Fibroblast of skin of scalp (primary cell): Measurements from ENCODE around the gene DDX24.
A peak's percentile ranks its signal among the peaks of the same experiment; 100 is the strongest.

ENCODE experiments used
- DNase-seq: peaks from one replicate; pipeline ENCODE4 v3.0.0-alpha.2; 2013

Gene DDX24

GRCh38 chr14:94113908-94114588 is 33.0 kb upstream of the DDX24 start:
- DNase-seq = no peak

DNA sequence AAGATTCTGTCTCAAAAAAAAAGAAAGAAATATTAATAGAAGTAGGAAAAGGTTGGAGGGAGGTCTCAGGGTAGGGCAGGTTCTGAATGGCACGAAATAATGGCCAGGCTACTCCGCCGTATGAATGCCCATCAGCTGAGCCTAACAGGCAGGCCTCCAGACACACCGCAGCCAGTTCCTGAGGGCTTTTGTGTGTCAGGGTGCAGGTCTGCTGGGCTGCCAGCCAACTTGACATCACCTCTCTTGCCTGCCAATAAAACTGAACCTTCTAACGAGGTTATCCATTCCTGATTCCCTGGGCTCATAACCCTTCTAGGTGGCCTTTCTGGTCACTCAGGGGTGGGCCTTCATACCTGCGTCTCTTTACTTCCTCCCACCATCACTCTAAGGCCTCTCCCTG is 32.5 kb upstream of the DDX24 start:
- DNase-seq = no peak

- no peak for DNase-seq
These were observed 32.1 kb upstream of the DDX24 start for GRCh38 chr14:94113073-94113472.

- no peak for DNase-seq
These were observed 31.6 kb upstream of the DDX24 start for GRCh38 chr14:94112513-94113063.

GRCh38 chr14:94111276-94112095 is 30.5 kb upstream of the DDX24 start:
- DNase-seq = no peak

GRCh38 chr14:94110552-94111181 is 29.7 kb upstream of the DDX24 start, which contains the start of gene IFI27:
Gene IFI27, plus strand, starts transcription at chr14:94110736.
- peak; percentile 56 for DNase-seq

DNA sequence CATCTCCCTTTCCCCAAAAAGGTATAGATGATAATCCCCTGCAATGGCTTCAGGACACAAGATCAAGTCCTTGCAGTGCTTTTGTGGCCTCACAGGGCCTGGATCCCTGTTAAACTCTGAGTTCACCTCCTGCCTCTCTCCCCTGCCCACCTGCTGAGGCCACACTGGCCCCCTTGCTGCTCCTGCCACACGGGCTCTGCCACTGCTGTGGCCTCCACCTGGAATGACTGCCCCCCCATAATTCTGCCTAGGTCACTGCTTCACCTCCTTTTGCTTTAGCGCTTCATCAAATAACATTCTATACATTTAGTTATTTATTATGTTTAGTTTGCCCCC is 28.9 kb upstream of the DDX24 start:
- no peak for DNase-seq

GRCh38 chr14:94104731-94105130 is 23.7 kb upstream of the DDX24 start:
- no peak for DNase-seq

GRCh38 chr14:94103554-94104150 is 22.6 kb upstream of the DDX24 start:
- no peak for DNase-seq

DNA sequence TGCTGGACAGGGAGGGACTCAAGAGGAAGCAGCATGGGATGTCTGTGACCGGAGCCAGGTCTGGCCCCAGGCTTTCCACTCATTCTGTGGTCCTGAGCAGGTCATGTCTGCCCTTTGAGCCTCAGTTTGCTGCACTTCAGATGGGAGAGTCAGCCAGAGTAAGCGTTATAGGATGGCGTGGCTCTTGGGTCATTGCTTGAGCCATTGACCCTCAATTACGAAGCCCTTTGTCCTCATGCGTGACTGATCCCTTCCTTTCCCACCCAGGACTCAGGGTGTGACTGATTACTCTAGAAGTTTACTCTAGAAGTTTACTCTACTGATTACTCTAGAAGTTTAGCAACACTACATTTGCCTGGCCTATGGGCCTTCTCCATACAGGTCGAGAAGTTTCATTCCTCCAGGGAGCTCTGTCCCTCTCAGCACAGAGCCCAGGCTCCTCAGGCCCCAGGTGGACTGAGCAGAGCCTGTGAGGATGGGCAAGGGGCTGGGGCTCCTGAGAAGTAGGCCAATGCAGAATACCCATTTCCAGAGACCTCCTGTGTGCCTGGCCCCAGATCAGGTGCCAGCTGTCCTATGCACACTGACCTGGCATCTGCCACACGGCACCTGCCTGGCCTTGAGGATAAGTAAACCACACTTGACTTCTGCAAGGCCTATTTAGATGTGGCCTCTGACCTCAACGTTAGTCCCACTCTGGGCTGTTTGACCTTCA is 21.9 kb upstream of the DDX24 start:
- no peak for DNase-seq

DNA sequence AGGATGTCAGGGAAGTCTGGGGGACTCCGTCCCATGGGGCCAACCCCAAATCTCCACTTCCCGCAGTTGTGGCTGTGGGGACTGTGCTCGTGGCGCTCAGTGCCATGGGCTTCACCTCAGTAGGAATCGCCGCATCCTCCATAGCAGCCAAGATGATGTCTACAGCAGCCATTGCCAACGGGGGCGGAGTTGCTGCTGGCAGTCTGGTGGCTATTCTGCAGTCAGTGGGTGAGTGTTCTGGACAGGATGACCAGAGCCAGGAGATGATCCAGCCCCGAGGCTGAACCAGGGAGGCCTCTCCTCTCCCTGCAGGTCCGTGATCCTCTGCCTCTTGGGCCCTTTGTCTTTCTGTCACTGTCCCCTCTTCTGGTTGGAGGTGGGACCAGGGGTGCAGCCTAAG is 20.7 kb upstream of the DDX24 start:
- no peak for DNase-seq

GRCh38 chr14:94100847-94101246 is 19.8 kb upstream of the DDX24 start:
- DNase-seq = peak; percentile 95

DNA sequence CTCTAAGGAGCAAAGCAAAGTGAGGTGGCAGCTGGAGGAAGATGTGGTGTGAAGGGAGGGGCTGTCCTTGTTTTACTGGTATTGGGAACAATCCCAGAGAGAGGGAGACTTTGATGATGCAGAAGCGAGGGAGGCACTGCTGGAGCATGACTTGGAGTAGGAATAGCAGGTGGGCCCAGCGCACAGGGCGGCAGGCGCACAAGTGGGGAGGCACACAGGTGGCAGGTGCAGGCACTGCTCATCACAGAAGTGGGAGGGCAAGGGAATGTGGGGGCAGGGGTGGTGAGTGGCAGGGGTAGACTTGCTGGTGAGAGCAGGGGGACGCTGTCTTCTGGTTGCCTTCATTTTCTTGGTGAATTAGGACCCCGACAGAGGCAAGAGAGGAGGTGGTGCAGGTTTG is 18.0 kb upstream of the DDX24 start:
- no peak for DNase-seq

DNA sequence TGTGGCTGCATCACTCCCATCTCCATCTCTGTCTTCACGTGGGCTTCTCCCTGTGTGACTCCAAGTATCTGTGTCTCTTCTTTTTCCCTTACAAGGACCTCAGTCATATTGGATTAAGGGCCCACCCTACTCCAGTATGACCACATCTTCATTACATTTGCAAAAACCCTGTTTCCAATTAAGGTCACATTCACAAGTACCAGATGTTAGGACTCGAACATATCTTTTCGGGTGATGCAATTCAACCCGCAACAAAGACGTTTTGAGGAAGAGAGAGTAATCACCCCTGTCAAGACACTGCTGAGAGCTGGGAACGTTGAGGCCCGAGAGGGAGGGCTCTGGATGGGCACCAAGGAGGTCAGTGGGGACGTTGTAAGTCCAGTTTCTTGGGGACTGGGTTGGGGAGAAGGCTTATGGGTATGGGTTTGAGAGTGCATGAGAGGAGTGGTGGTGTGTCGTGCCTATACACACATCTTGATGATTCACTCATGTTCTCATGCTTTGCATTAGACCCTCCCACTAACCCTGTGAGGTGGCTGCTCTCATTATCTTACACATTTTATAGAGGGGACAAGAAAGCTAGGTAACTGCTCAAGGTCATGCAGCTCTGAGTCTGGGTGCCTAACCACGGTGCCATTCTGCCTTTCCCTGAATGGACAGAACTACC is 17.5 kb upstream of the DDX24 start:
- peak; percentile 90 for DNase-seq

DNA sequence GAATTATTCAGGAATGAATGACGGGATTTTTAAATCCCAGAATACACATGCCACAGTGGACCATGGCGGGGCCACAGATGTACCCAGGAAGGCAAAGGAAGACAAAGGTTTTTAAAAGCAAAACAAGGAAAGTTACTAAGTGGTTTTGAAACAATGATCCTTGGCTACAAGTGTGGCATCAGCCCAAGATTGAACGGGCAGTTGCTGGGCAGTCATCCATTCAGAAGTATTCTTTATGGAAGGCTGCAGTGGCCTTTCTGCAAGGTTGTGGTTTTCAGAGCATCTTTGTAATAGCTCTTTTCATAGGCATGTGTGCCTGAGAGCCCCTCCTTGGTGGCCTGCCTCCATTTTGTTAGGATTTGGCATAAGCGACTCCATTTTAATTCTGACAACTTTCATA is 16.1 kb upstream of the DDX24 start:
- DNase-seq = no peak

GRCh38 chr14:94093418-94093817 is 12.4 kb upstream of the DDX24 start:
- no peak for DNase-seq

- no peak for DNase-seq
These were observed 8.5 kb upstream of the DDX24 start for GRCh38 chr14:94089479-94089878.

DNA sequence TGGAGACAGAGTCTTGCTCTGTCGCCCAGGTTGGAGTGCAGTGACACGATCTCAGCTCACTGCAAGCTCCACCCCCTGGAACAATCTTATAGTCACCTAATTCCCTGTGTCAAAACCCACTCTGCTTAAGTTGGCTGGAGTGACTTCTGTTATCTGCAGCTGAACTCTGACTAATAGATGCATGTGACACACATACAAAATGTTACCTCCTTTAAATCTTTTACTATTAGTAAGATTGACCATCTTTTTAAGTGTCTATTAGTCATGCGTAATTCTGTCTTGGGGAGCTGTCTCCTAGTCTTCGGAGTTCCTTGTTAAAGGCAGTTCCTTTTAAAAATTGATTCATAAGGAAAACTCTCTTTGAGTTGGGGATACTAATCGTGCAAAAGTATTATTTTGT is 7.5 kb upstream of the DDX24 start:
- no peak for DNase-seq

DNA sequence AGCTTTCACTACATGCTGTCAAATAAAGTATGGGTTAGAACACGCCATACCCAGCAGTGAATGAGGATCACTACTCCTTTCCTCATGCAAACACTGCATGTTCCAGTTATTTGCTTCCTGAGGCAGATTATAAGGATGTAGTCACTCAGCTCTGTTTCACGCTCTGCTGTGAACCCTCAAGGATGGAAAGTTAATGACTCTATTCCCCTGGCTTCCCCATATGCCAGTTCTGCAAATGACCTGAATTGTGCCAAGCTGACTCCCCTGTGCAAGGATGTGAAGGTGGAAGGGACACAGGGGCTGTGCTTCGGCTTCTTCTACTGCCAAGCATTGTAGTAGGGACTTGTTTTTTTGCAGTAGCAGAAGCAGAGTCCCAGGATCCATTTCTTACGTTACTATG is 6.9 kb upstream of the DDX24 start:
- DNase-seq = no peak

DNA sequence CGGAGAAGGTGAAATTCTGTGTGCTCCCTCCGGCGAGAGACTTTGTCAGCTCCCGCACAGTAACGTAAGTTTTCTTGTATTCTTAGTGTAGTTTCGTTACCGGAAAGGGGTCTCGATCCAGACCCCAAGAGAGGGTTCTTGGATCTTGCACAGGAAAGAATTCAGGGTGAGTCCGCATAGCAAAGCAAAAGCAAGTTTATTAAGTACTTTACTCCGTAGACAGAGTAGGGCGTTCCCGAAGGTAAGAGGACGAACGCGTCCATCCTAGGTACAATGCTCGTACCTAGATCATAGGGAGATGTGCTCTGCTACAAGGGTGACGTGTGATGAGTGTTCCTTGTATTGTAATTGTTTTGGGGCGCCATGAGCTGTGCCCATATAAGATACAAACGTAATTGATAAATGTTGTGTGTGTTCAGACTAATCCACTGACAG is 401 bp upstream of the DDX24 start:
- DNase-seq = no peak

DNA sequence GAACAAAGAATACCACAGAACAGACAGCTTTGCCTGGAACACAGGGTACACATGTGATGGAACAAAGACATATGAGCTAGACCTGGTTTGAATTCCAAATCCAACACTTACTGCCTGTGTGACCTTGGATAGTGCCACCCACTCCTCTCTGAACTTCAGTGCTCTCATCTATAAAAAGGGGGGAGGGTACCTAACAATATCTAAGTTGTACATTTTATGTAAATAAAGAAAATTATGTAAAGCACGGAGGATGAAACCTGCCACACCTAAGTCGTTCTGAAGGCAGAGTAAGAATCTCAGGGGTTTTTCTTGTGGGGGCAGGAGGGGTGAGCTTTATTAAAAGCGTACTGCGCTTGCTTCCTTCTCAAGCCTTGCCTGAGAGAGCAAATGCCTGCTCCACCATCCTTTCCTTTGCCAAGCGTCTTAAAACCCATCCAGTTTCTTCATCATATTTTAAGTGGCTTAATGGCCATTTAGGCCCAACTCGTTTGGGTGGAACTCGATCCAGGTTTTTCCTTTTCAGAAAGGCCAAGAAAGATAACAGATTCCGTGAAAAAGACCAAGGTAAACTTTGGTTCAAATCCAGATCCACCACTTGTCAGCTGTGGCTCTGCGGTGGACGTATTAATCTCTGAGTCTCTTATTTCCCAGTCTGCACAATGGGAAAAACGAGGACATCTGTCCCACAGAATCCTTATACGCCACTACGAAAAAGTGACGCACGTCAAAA is 946 bp downstream of the DDX24 start:
- DNase-seq = peak; percentile 39
